Esophagus (tissue), 2 donors: ENCODE data around the gene OLAH. TPM values are rescaled to one million over a fixed set of nuclear protein-coding genes. Genes with fewer than 3 reads are reported as not detected.

Source experiments
- H3K27ac ChIP-seq, 2 donors: one replicate each; pipeline ENCODE4 v1.5.1; 2013; ENCODE audit warnings: low read depth in 2 of 2, mild to moderate bottlenecking in 2 of 2, inconsistent platforms in 1 of 2, low read length in 1 of 2, moderate library complexity in 1 of 2
- H3K27me3 ChIP-seq, 2 donors: one replicate each; pipeline ENCODE4 v1.6.1; 2013; ENCODE audit warnings: low read length in 2 of 2, control low read depth in 1 of 2, mild to moderate bottlenecking in 1 of 2; ENCODE audit not compliant: insufficient read depth in 2 of 2, control insufficient read depth in 1 of 2
- H3K36me3 ChIP-seq, 2 donors: one replicate each; pipeline ENCODE4 v1.6.1; 2013; ENCODE audit warnings: low read length in 1 of 2; ENCODE audit not compliant: control insufficient read depth in 2 of 2, insufficient read depth in 2 of 2
- H3K4me1 ChIP-seq, 2 donors: one replicate each; pipeline ENCODE4 v1.6.1; 2013; ENCODE audit warnings: low read length in 1 of 2; ENCODE audit not compliant: control insufficient read depth in 2 of 2, insufficient read depth in 2 of 2
- H3K4me3 ChIP-seq, 2 donors: one replicate each; pipeline ENCODE4 v1.5.1; 2013; ENCODE audit warnings: low read length in 2 of 2, mild to moderate bottlenecking in 2 of 2, low read depth in 1 of 2, moderate library complexity in 1 of 2
- H3K9me3 ChIP-seq, 2 donors: one replicate each; pipeline ENCODE4 v1.6.1; 2013; ENCODE audit warnings: mild to moderate bottlenecking in 2 of 2, low read depth in 1 of 2, low read length in 1 of 2, moderate library complexity in 1 of 2; ENCODE audit not compliant: control insufficient read depth in 2 of 2, insufficient read depth in 1 of 2
- WGBS, 2 donors: extraction: QIAGEN DNeasy Blood & Tissue Kit; methylation state at CpG; one replicate each; pipeline ENCODE4 v1.1.7; 2013; 5-methylcytosine and 5-hydroxymethylcytosine counted together
- polyA plus RNA-seq, 2 donors: library from polyadenylated mRNA; stranded (reverse); fragments of 200-250 nt; gene quantifications; one replicate each; pipeline ENCODE4 v1.2.3, GENCODE V29; 2013
- donor health status: healthy with polysubstance abuse.
- donor health status: Bipolar disorder and iron deficiency.

Gene OLAH
- polyA plus RNA-seq, 2 donors: 0.31 to 6.9 TPM

- Histone ChIP-seq H3K27me3 (no peaks in the 10 kb centered on the region), H3K27ac (no peak overlapping the region), H3K36me3 (no peaks in the 10 kb centered on the region), H3K9me3 (no peaks in the 10 kb centered on the region), H3K4me1 (peaks cover 0 to 1% of the 10 kb centered on the region in 2 donors), H3K4me3 (no peak overlapping the region)
- WGBS, 2 donors: 80 to 87% methylated on average over 5 of the region's 5 CpGs
These were observed 47.7 kb downstream of the OLAH start for GRCh38 chr10:15091418-15091817.

- no peaks in the 10 kb centered on the region for H3K9me3 ChIP-seq
- H3K4me3 ChIP-seq: no peak overlapping the region
- 87 to 91% methylated on average over 16 of the region's 16 CpGs for WGBS, 2 donors
- no peaks in the 10 kb centered on the region for H3K27me3 ChIP-seq
- no peaks in the 10 kb centered on the region for H3K36me3 ChIP-seq
- H3K4me1 ChIP-seq: peaks cover 0 to 4% of the 10 kb centered on the region in 2 donors
- H3K27ac ChIP-seq: no peak overlapping the region
These were observed 49.2 kb downstream of the OLAH start for GRCh38 chr10:15092855-15093408.

- Histone ChIP-seq H3K9me3 (no peaks in the 10 kb centered on the region), H3K36me3 (peaks cover 0 to 4% of the 10 kb centered on the region in 2 donors), H3K27ac (peak overlapping the region in 1 of 2 donors; percentile 95), H3K27me3 (no peaks in the 10 kb centered on the region), H3K4me3 (peak overlapping the region; percentile 66 to 92), H3K4me1 (peaks cover 2 to 6% of the 10 kb centered on the region in 2 donors)
- 1 to 2% methylated on average over 11 of the region's 11 CpGs for WGBS, 2 donors
These were observed 52.9 kb downstream of the OLAH start for GRCh38 chr10:15096661-15097010.

GRCh38 chr10:15097011-15097812, 53.5 kb downstream of the OLAH start, which contains the start of gene RPP38:
RPP38 (plus strand) TSS chr10:15097355; CDS start chr10:15103315, 5,960 bp downstream.
- Histone ChIP-seq H3K27me3 (no peaks in the 10 kb centered on the region), H3K4me3 (peak within 1 kb of the TSS; percentile 66 to 92), H3K4me1 (peaks cover 2 to 6% of the 10 kb centered on the region in 2 donors), H3K9me3 (no peaks in the 10 kb centered on the region), H3K36me3 (peaks cover 0 to 6% of the 10 kb centered on the region in 2 donors), H3K27ac (peak within 1 kb of the TSS; percentile 95 to 98)
- WGBS, 2 donors: 0% methylated on average over 67 to 84 of the region's 84 CpGs

GRCh38 chr10:15099886-15100285, 56.1 kb downstream of the OLAH start:
- WGBS, 2 donors: 78 to 92% methylated on average over 4 of the region's 4 CpGs
- peaks cover 6 to 14% of the 10 kb centered on the region in 2 donors for H3K36me3 ChIP-seq
- H3K27ac ChIP-seq: no peak overlapping the region

GRCh38 chr10:15103513-15103912, 59.8 kb downstream of the OLAH start:
- H3K4me3 ChIP-seq: no peak overlapping the region
- H3K36me3 ChIP-seq: peaks cover 6 to 14% of the 10 kb centered on the region in 2 donors
- H3K27ac ChIP-seq: no peak overlapping the region
- H3K9me3 ChIP-seq: no peaks in the 10 kb centered on the region
- 89% methylated on average over 9 of the region's 9 CpGs for WGBS, 2 donors
- H3K4me1 ChIP-seq: peaks cover 0 to 2% of the 10 kb centered on the region in 2 donors
- H3K27me3 ChIP-seq: no peaks in the 10 kb centered on the region

More at GRCh38 chr10:15099886-15100285, 56.1 kb downstream of the OLAH start:
- Histone ChIP-seq H3K4me1 (peaks cover 2 to 6% of the 10 kb centered on the region in 2 donors), H3K4me3 (no peak overlapping the region), H3K27me3 (no peaks in the 10 kb centered on the region), H3K9me3 (no peaks in the 10 kb centered on the region)

- Histone ChIP-seq H3K4me1 (no peaks in the 10 kb centered on the region), H3K4me3 (no peak overlapping the region), H3K27me3 (no peaks in the 10 kb centered on the region), H3K36me3 (peaks cover 6 to 13% of the 10 kb centered on the region in 2 donors), H3K9me3 (no peaks in the 10 kb centered on the region), H3K27ac (no peak overlapping the region)
- WGBS, 2 donors: 46% methylated on average over 8 of the region's 8 CpGs
These were observed 62.7 kb downstream of the OLAH start for GRCh38 chr10:15106352-15107013.

GRCh38 chr10:15112657-15113056, 68.9 kb downstream of the OLAH start:
- 93 to 96% methylated on average over 13 of the region's 13 CpGs for WGBS, 2 donors
- no peaks in the 10 kb centered on the region for H3K9me3 ChIP-seq

GRCh38 chr10:15113766-15114165, 70.0 kb downstream of the OLAH start:
- 95 to 96% methylated on average over 4 of the region's 4 CpGs for WGBS, 2 donors
- H3K27me3 ChIP-seq: no peaks in the 10 kb centered on the region
- H3K9me3 ChIP-seq: no peaks in the 10 kb centered on the region
- no peak overlapping the region for H3K27ac ChIP-seq
- peaks cover 3 to 4% of the 10 kb centered on the region in 2 donors for H3K36me3 ChIP-seq
- H3K4me3 ChIP-seq: no peak overlapping the region
- H3K4me1 ChIP-seq: no peaks in the 10 kb centered on the region

More at GRCh38 chr10:15112657-15113056, 68.9 kb downstream of the OLAH start:
- Histone ChIP-seq H3K27me3 (no peaks in the 10 kb centered on the region), H3K4me1 (no peaks in the 10 kb centered on the region), H3K4me3 (no peak overlapping the region), H3K36me3 (peaks cover 0 to 4% of the 10 kb centered on the region in 2 donors), H3K27ac (no peak overlapping the region)
